ENCODE measurements around the gene NEGR1.

GRCh38 chr1:72282271-72283021, at the start of gene NEGR1:
- TF ChIP-seq CTCF (IDR thresholded peaks at IDR 0.05) (peak in 1 of 7 experiments; percentile 19), POLR2A (IDR thresholded peaks at IDR 0.05) (no peak), EP300 (IDR thresholded peaks at IDR 0.05) (no peak), POLR2AphosphoS5 (IDR thresholded peaks at IDR 0.05) (peak; percentile 61 to 68 (median 63))

Measured in stomach (tissue), 4 donors.